GM19324 (cell line): ENCODE data around the gene KANSL2.

Source experiments
- ATAC-seq: cut with Tn5 transposase; IDR thresholded peaks from one replicate; pipeline ENCODE4 v1.9.1; 2021; ENCODE audit warnings: mild to moderate bottlenecking, moderate library complexity; ENCODE audit not compliant: unreplicated experiment, low FRiP score

The KANSL2 gene

DNA sequence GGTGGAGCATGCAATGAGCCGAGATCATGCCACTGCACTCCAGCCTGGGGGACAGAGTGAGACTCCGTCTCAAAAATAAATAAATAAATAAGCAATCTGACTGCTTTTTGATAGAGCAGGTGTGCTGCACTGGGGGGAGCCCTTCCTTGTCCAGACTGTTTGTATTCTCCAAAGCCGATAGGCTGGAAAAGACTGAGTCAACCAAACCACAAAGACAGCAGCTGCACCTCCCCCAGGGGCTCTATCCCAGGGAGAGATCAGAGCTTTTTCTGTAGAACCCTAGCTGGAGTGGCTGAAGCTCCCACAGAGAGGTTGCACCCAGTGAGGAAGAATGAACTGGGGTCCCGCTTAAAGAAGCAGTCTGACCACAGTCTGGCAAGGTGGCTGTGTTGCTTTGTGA lies 66.4 kb downstream of the KANSL2 start:
- ATAC-seq, result no peak

DNA sequence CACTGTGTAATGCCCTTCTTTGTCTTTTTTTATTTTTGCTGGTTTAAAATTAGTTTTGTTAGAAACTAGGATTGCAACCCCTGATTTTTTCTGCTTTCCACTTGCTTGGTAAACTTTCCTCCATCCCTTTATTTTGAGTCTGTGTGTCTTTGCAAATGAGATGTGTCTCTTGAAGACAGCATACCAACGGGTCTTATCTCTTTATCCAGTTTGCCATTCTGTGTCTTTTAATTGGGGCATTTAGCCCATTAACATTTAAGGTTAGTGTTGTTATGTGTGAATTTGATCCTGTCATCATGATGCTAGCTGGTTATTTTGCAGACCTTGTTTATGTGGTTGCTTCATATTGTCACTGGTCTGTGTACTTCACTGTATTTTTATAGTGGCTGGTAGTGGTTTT lies 68.7 kb downstream of the KANSL2 start:
- no peak for ATAC-seq
